Ramos (cell line): ENCODE measurements around the gene SUGCT.

Experiments used
- in situ Hi-C: fragments of 300-500 bp; cut with MboI; formaldehyde crosslinking; loops from one replicate; pipeline ENCODE4 v1.14.3; 2022; ENCODE audit warnings: low sequenced_read_pairs; ENCODE audit not compliant: unreplicated experiment

The SUGCT gene

GRCh38 chr7:40907286-40907685, 772.5 kb downstream of the SUGCT start:
- in situ Hi-C loops = no loop called here

- in situ Hi-C loops = no loop called here
Observed at GRCh38 chr7:40909346-40909980, 774.7 kb downstream of the SUGCT start.
